Measurements from ENCODE around the gene TSKS. TPM values are rescaled to one million over a fixed set of nuclear protein-coding genes. Genes with fewer than 3 reads are reported as not detected.

The TSKS gene
- total RNA-seq, 1 experiment from 2014 or later, result 0.28 TPM

GRCh38 chr19:49705919-49706318 lies 57.2 kb downstream of the TSKS start:
- no peak overlapping the region for H2BK12ac ChIP-seq (ENCODE audit: insufficient read length, low read depth, low read length)
- H4K5ac ChIP-seq (ENCODE audit: insufficient read length, low read depth, low read length), result no peak overlapping the region
- H4K20me1 ChIP-seq (ENCODE audit: control insufficient read depth, insufficient read depth, insufficient read length), result no peaks in the 10 kb centered on the region
- WGBS (ENCODE audit: extremely low coverage, insufficient read length, low lambda C conversion rate), result no CpG with 5 or more reads among the region's 16 CpGs
- H3K27me3 ChIP-seq (ENCODE audit: insufficient read depth, low read length), result no peaks in the 10 kb centered on the region
- no peaks in the 10 kb centered on the region for H3K9me3 ChIP-seq (ENCODE audit: control insufficient read depth, low read depth, low read length)
- no peak overlapping the region for H2BK20ac ChIP-seq (ENCODE audit: low read depth, low read length, poor library complexity, severe bottlenecking)
- H3K4ac ChIP-seq (ENCODE audit: low read depth, low read length), result no peak overlapping the region
- H3K27ac ChIP-seq (ENCODE audit: insufficient read length, low read depth, low read length), result no peak overlapping the region
- no peak overlapping the region for H2AK5ac ChIP-seq (ENCODE audit: insufficient read length, low read length)
- no peak overlapping the region for H3K18ac ChIP-seq (ENCODE audit: insufficient read length, low read depth, low read length)
- no peaks in the 10 kb centered on the region for H3K4me1 ChIP-seq (ENCODE audit: insufficient read depth, low read length)
- no peak overlapping the region for H4K91ac ChIP-seq (ENCODE audit: insufficient read length, low read depth, low read length)
- no peak overlapping the region for H2BK120ac ChIP-seq (ENCODE audit: low read depth, low read length, poor library complexity, severe bottlenecking)
- H3K4me2 ChIP-seq (ENCODE audit: insufficient read depth, insufficient read length, low read length), result no peak overlapping the region
- no peak overlapping the region for H3K23ac ChIP-seq (ENCODE audit: insufficient read length, low read depth, low read length)
- H3T11ph ChIP-seq (ENCODE audit: low read length), result no peak overlapping the region
- TF ChIP-seq, protein P1, sequence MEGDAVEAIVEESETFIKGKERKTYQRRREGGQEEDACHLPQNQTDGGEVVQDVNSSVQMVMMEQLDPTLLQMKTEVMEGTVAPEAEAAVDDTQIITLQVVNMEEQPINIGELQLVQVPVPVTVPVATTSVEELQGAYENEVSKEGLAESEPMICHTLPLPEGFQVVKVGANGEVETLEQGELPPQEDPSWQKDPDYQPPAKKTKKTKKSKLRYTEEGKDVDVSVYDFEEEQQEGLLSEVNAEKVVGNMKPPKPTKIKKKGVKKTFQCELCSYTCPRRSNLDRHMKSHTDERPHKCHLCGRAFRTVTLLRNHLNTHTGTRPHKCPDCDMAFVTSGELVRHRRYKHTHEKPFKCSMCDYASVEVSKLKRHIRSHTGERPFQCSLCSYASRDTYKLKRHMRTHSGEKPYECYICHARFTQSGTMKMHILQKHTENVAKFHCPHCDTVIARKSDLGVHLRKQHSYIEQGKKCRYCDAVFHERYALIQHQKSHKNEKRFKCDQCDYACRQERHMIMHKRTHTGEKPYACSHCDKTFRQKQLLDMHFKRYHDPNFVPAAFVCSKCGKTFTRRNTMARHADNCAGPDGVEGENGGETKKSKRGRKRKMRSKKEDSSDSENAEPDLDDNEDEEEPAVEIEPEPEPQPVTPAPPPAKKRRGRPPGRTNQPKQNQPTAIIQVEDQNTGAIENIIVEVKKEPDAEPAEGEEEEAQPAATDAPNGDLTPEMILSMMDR (conservative IDR thresholded peaks at IDR 0.05), result no peak
- no peak overlapping the region for H3K9ac ChIP-seq (ENCODE audit: extremely low read depth, insufficient read length, low read length)
- no peak overlapping the region for H4K8ac ChIP-seq (replicated peaks; ENCODE audit: insufficient read length, low read depth, low read length)
- H3K27me3 Mint-ChIP-seq (ENCODE audit: low read depth), result no peaks in the 10 kb centered on the region; the same call in 1 of the 2 replicates
- H3K79me1 ChIP-seq (ENCODE audit: insufficient read depth, low read depth, low read length, poor library complexity, severe bottlenecking), result no peaks in the 10 kb centered on the region
- no peaks in the 10 kb centered on the region for H3K23me2 ChIP-seq (ENCODE audit: insufficient read length, low read depth, low read length, poor library complexity, severe bottlenecking)
- no peak overlapping the region for H3K27ac Mint-ChIP-seq
- no peak overlapping the region for H2BK15ac ChIP-seq (ENCODE audit: low read depth, low read length)
- H3K4me1 Mint-ChIP-seq, result no peaks in the 10 kb centered on the region
- H3K79me2 ChIP-seq (ENCODE audit: insufficient read depth, low read length), result no peaks in the 10 kb centered on the region
- H2BK5ac ChIP-seq (ENCODE audit: insufficient read length, low read length), result no peak overlapping the region
- H3K14ac ChIP-seq (ENCODE audit: insufficient read depth, low read length), result no peak overlapping the region
- H3K4me3 Mint-ChIP-seq, result no peak overlapping the region
- no peak overlapping the region for H2AFZ ChIP-seq (ENCODE audit: low read length)
- peaks cover 29 to 66% (median 59%) of the 10 kb centered on the region in 3 experiments for H3K36me3 Mint-ChIP-seq (ENCODE audit: insufficient read depth in 1 of 3, low read depth in 3 of 3)
- DNase-seq, result no peak
- no peak overlapping the region for H3K56ac ChIP-seq (ENCODE audit: insufficient read length, low read depth, low read length)
- H3K9me3 Mint-ChIP-seq, result no peaks in the 10 kb centered on the region

Data from H9 (cell line).